Lower leg skin (tissue), 3 donors: ENCODE data around the gene CNTN4.

ENCODE experiments used
- POLR2A ChIP-seq, 2 donors: fragments of 450-650 bp; IDR thresholded peaks; one replicate each; pipeline ENCODE4 v1.6.1; 2016 to 2017; ENCODE audit warnings: antibody characterized with exemption in 2 of 2, mild to moderate bottlenecking in 1 of 2, moderate library complexity in 1 of 2
- TF ChIP-seq, protein P1 (sequence below), 3 donors: fragments of 450-650 bp; IDR thresholded peaks; one replicate each; pipeline ENCODE4 v1.5.1; 2016; ENCODE audit warnings: antibody characterized with exemption in 3 of 3, mild to moderate bottlenecking in 3 of 3, moderate library complexity in 2 of 3

DNA sequence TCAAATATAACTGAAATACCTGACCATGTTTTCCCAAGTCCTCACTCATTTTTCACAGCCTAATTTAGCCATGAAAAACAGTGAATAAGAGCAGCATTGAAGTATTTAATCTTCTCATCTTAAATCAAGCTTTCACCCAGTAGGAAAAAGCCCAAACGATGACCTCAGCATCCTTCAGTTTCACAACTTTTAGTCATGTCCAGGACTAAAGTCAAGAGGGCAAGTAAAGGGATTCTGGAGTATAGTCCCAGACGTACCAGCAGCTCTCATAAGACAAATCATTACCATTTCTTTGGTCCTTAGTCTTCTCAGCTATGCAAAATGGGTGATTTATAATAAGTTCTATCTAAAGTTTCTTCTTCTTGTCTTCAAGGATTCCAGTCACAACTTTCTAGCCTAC, 774.2 kb downstream of the CNTN4 start:
- TF ChIP-seq, protein P1, sequence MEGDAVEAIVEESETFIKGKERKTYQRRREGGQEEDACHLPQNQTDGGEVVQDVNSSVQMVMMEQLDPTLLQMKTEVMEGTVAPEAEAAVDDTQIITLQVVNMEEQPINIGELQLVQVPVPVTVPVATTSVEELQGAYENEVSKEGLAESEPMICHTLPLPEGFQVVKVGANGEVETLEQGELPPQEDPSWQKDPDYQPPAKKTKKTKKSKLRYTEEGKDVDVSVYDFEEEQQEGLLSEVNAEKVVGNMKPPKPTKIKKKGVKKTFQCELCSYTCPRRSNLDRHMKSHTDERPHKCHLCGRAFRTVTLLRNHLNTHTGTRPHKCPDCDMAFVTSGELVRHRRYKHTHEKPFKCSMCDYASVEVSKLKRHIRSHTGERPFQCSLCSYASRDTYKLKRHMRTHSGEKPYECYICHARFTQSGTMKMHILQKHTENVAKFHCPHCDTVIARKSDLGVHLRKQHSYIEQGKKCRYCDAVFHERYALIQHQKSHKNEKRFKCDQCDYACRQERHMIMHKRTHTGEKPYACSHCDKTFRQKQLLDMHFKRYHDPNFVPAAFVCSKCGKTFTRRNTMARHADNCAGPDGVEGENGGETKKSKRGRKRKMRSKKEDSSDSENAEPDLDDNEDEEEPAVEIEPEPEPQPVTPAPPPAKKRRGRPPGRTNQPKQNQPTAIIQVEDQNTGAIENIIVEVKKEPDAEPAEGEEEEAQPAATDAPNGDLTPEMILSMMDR (IDR thresholded peaks at IDR 0.05): no peak
- no peak for TF ChIP-seq POLR2A (IDR thresholded peaks at IDR 0.05)
